MCF 10A (cell line): ENCODE results near the gene NEDD8. TPM values are rescaled to one million over a fixed set of nuclear protein-coding genes. Genes with fewer than 3 reads are reported as not detected.

Experiments used
- BruUV-seq: library from RNA; stranded (reverse); fragments of 400-500 nt; replicated peaks from 2 replicates; lab custom pipeline; 2021; lab: Mats Ljungman, UMichigan
- CTCF ChIA-PET: fragments of 300-600 bp; sonication (Branson Sonifier 250); formaldehyde crosslinking; extraction: SDS; loops from one replicate; lab custom pipeline; 2021; ENCODE audit warnings: antibody characterized with exemption, inconsistent platforms; lab: Yijun Ruan, JAX
- POLR2A ChIA-PET: fragments of 300-600, 350-650 bp; sonication (Branson Sonifier 250); formaldehyde crosslinking; extraction: SDS; loops from one replicate; lab custom pipeline; 2020; ENCODE audit warnings: antibody characterized with exemption, inconsistent platforms; lab: Yijun Ruan, JAX
- DNase-seq: peaks from one replicate; pipeline ENCODE4 v3.0.0-alpha.2; 2018; ENCODE audit not compliant: unreplicated experiment
- H3K27ac Mint-ChIP-seq: one replicate; pipeline ENCODE4 v1.8.0; 2022; ENCODE audit warnings: mild to moderate bottlenecking, low read depth, mixed read lengths; ENCODE audit not compliant: unreplicated experiment
- H3K27me3 Mint-ChIP-seq: one replicate; pipeline ENCODE4 v1.8.0; 2022; ENCODE audit warnings: mixed read lengths; ENCODE audit not compliant: insufficient read depth, unreplicated experiment
- H3K36me3 Mint-ChIP-seq: one replicate; pipeline ENCODE4 v1.8.0; 2022; ENCODE audit warnings: mild to moderate bottlenecking, moderate library complexity, mixed read lengths; ENCODE audit not compliant: insufficient read depth, unreplicated experiment
- H3K4me1 Mint-ChIP-seq: one replicate; pipeline ENCODE4 v1.8.0; 2022; ENCODE audit warnings: mixed read lengths; ENCODE audit not compliant: insufficient read depth, unreplicated experiment
- H3K4me3 Mint-ChIP-seq: one replicate; pipeline ENCODE4 v1.8.0; 2022; ENCODE audit warnings: mild to moderate bottlenecking, moderate library complexity, mixed read lengths; ENCODE audit not compliant: unreplicated experiment
- H3K9me3 Mint-ChIP-seq: one replicate; pipeline ENCODE4 v1.8.0; 2022; ENCODE audit warnings: mixed read lengths; ENCODE audit not compliant: unreplicated experiment
- intact Hi-C: fragments of 100-400 bp; cut with micrococcal nuclease; formaldehyde crosslinking; loops from 2 replicates; pipeline ENCODE4 v1.14.1; 2022
- total RNA-seq: library from RNA; stranded (reverse); gene quantifications from 2 replicates; pipeline ENCODE4 v1.2.3, GENCODE V29; 2022
- TF ChIP-seq, protein P1 (sequence below): fragments of 200-600 bp; IDR thresholded peaks from one replicate; pipeline ENCODE4 v1.8.0; 2022; ENCODE audit warnings: antibody characterized with exemption, mild to moderate bottlenecking; ENCODE audit not compliant: unreplicated experiment

NEDD8 gene
- total RNA-seq, 1 experiment from 2014 or later: 243 TPM

DNA sequence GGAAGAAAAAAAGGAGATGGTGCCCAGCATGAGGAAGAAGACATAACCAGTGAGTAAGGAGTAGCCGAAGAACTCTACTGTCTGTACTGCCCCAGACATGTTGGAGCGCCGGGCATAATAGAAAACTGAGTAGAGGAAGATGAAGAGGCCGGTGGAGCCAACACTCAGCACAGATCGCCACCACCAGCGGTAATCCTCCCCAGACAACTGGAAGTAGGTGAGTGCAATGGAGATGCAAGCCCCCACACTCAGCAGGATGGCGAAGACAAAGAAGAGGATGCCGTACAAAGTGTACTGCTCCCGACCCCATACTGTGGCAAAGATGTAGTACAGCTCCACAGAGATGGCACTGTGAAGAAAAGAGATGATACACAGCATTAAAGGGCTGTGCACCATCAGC lies 42.7 kb downstream of the NEDD8 start:
- ChIA-PET POLR2A (interaction anchor here (0.5 to 4.0 kb wide), 23 partner anchors 10 to 855 kb away, joined by 3 to 27 read pairs (median 4); partner anchors contain the start of genes CHMP4A, DCAF11, EMC9 and GMPR2), CTCF (interaction anchor here (0.7 to 7.0 kb wide), 4 partner anchors 10 to 120 kb away, joined by 3 to 51 read pairs (median 4); partner anchors contain the start of gene IRF9)
- Mint-ChIP-seq H3K27me3 (no peaks in the 10 kb centered on the region), H3K4me1 (peaks cover 18% of the 10 kb centered on the region), H3K4me3 (no peak overlapping the region), H3K9me3 (no peaks in the 10 kb centered on the region), H3K36me3 (peaks cover 63% of the 10 kb centered on the region), H3K27ac (no peak overlapping the region)
- no TSS peak for BruUV-seq
- TF ChIP-seq, protein P1, sequence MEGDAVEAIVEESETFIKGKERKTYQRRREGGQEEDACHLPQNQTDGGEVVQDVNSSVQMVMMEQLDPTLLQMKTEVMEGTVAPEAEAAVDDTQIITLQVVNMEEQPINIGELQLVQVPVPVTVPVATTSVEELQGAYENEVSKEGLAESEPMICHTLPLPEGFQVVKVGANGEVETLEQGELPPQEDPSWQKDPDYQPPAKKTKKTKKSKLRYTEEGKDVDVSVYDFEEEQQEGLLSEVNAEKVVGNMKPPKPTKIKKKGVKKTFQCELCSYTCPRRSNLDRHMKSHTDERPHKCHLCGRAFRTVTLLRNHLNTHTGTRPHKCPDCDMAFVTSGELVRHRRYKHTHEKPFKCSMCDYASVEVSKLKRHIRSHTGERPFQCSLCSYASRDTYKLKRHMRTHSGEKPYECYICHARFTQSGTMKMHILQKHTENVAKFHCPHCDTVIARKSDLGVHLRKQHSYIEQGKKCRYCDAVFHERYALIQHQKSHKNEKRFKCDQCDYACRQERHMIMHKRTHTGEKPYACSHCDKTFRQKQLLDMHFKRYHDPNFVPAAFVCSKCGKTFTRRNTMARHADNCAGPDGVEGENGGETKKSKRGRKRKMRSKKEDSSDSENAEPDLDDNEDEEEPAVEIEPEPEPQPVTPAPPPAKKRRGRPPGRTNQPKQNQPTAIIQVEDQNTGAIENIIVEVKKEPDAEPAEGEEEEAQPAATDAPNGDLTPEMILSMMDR: no peak
- intact Hi-C loops: loop anchor here (2.0 kb wide), 1 partner anchor 23 kb away; the partner anchor contains the start of gene CHMP4A
- DNase-seq: no peak

DNA sequence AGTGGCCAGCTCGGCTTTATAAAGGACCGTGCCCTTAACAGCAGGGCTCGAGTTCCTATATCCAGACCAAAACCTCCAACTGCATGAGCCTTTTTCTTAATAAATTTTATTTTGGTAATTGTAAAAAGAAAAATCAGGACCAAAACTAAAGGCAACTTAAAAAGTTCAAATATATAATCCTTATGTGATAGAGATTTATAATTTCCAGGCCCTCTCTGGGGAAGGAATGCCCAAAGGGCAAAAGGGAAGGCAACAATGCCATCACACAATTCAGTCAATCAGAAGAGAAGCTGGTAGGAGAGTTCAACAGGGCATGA lies 43.1 kb downstream of the NEDD8 start:
- peaks cover 15% of the 10 kb centered on the region for H3K4me1 Mint-ChIP-seq
- no peaks in the 10 kb centered on the region for H3K9me3 Mint-ChIP-seq
- ChIA-PET CTCF (interaction anchor here (0.6 to 7.0 kb wide), 7 partner anchors 10 to 121 kb away, joined by 3 to 51 read pairs (median 3); partner anchors contain the start of genes IRF9, LTB4R2 and REC8), POLR2A (interaction anchor here (0.6 to 4.0 kb wide), 22 partner anchors 9 to 868 kb away, joined by 3 to 27 read pairs (median 4); partner anchors contain the start of genes CHMP4A, CIDEB, DCAF11 and EMC9)
- no peak for DNase-seq
- intact Hi-C loops: loop anchor here (2.0 kb wide), 1 partner anchor 24 kb away; the partner anchor contains the start of gene CHMP4A
- H3K36me3 Mint-ChIP-seq: peaks cover 61% of the 10 kb centered on the region
- TF ChIP-seq, protein P1: no peak
- peak overlapping the region; percentile 84 for H3K27ac Mint-ChIP-seq
- peak overlapping the region; percentile 81 for H3K4me3 Mint-ChIP-seq
- H3K27me3 Mint-ChIP-seq: no peaks in the 10 kb centered on the region
- no TSS peak for BruUV-seq

DNA sequence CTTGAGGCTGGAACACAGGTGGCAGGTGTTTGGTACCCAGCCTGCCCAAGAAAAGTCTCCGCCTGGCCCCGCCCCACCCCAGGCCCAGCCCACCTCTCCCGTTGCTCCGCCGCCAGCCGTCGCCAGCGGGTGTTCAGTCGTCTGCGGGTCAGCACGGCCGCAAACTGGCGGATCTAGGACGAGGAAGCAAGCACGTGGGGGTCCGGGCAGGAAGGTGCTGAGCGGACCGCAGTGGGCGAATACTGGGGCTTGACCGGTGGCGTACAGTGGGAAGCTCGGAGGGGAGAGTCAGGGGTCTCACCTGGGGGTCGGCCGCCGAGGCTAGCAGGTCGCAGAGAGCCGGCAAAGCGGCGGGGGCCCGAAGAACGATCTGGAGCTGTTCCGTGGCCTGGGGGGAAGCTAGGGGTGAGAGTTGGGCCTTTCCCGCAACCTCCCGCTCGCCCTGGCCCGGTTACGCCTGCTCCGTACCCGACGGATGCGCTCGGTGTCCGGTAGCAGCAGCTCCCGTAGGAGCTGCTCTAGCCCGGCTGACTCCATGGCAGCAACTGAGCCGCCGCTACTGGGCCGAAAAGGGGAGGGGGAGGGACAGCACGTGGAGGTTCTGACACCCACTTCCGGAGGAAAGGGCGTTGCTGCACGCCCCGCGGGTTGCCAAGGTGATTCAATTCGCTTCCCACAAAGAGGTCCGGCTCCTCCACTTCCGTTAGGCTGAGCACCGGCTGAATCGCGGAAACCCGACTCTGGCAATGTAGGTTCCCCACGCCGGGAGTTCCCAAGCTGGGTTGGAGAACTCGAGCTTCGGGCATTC lies 43.7 kb downstream of the NEDD8 start, which contains the start of gene IPO4:
IPO4 (minus strand) TSS at position 566 of the 808 bp plus-strand sequence; CDS start at position 537, 29 bp downstream.
- BruUV-seq: TSS peak; percentile 56
- TF ChIP-seq, protein P1: no peak
- Mint-ChIP-seq H3K27ac (peak within 1 kb of the TSS; percentile 84), H3K36me3 (peaks cover 60% of the 10 kb centered on the region), H3K27me3 (no peaks in the 10 kb centered on the region), H3K4me1 (peaks cover 12% of the 10 kb centered on the region), H3K9me3 (no peaks in the 10 kb centered on the region), H3K4me3 (peak within 1 kb of the TSS; percentile 81)
- ChIA-PET POLR2A (interaction anchor here (0.6 to 4.0 kb wide), 22 partner anchors 9 to 867 kb away, joined by 3 to 27 read pairs (median 4); partner anchors contain the start of genes CHMP4A, CIDEB, DCAF11 and EMC9), CTCF (interaction anchor here (0.6 to 7.0 kb wide), 8 partner anchors 9 to 122 kb away, joined by 3 to 51 read pairs (median 3); partner anchors contain the start of genes IRF9, LTB4R2 and REC8)
- intact Hi-C loops: loop anchor here (2.0 kb wide), 1 partner anchor 24 kb away; the partner anchor contains the start of gene CHMP4A
- DNase-seq: peak; percentile 97
